IMR-90 (cell line): ENCODE results near the gene TGFBR2. TPM values are rescaled to one million over a fixed set of nuclear protein-coding genes. Genes with fewer than 3 reads are reported as not detected.

Experiments used
- ATAC-seq: fragments of 200-7000 bp; cut with Tn5 transposase; 2 replicates; pipeline ENCODE4 v1.9.1; 2020; ENCODE audit warnings: low read depth, mild to moderate bottlenecking, moderate library complexity
- BruUV-seq: library from RNA; stranded (reverse); fragments of 400-500 nt; replicated peaks from 2 replicates; lab custom pipeline; 2021; lab: Mats Ljungman, UMichigan
- CTCF ChIA-PET: fragments of 300-600 bp; formaldehyde crosslinking; extraction: SDS; loops from one replicate; lab custom pipeline; 2021; ENCODE audit warnings: antibody characterized with exemption; lab: Yijun Ruan, JAX
- POLR2A ChIA-PET: fragments of 300-600 bp; sonication (Branson Sonifier 250); formaldehyde crosslinking; loops from one replicate; lab custom pipeline; 2022; ENCODE audit warnings: antibody characterized with exemption; ENCODE audit not compliant: unreplicated experiment; lab: Charles Lee
- DNase-seq: peaks from one replicate; pipeline ENCODE4 v3.0.0; 2013
- H2AFZ ChIP-seq: replicated peaks from 2 replicates; pipeline ENCODE3; 2013; ENCODE audit warnings: low read length, mild to moderate bottlenecking; ENCODE audit not compliant: poor library complexity
- H2AK5ac ChIP-seq: 2 replicates; pipeline ENCODE4 v1.6.1; 2013; ENCODE audit warnings: low read depth, low read length, inconsistent platforms
- H2AK9ac ChIP-seq: replicated peaks from 2 replicates; pipeline ENCODE3; 2013; ENCODE audit warnings: mild to moderate bottlenecking, low read depth, low read length, moderate library complexity; ENCODE audit not compliant: poor library complexity
- H2BK120ac ChIP-seq: 2 replicates; pipeline ENCODE4 v1.6.1; 2013; ENCODE audit warnings: low read depth, low read length, inconsistent platforms
- H2BK15ac ChIP-seq: 3 replicates; pipeline ENCODE4 v1.6.1; 2013; ENCODE audit warnings: low read depth, low read length, inconsistent platforms
- H2BK20ac ChIP-seq: 2 replicates; pipeline ENCODE4 v1.6.1; 2013; ENCODE audit warnings: low read depth, mild to moderate bottlenecking, inconsistent platforms, low read length, moderate library complexity
- H2BK5ac ChIP-seq: 2 replicates; pipeline ENCODE4 v1.6.1; 2013; ENCODE audit warnings: mild to moderate bottlenecking, low read depth, low read length, inconsistent platforms; ENCODE audit not compliant: poor library complexity, severe bottlenecking
- H3K14ac ChIP-seq: replicated peaks from 2 replicates; pipeline ENCODE4 v1.6.1; 2013; ENCODE audit warnings: low read depth, low read length, inconsistent platforms
- H3K18ac ChIP-seq: 2 replicates; pipeline ENCODE4 v1.6.1; 2013; ENCODE audit warnings: low read depth, low read length, control low read depth
- H3K23ac ChIP-seq: 2 replicates; pipeline ENCODE4 v1.6.1; 2013; ENCODE audit warnings: low read depth, low read length, inconsistent platforms
- H3K27ac ChIP-seq: 2 replicates; pipeline ENCODE4 v1.5.1; 2013; ENCODE audit warnings: mild to moderate bottlenecking, control low read depth, low read length; ENCODE audit not compliant: insufficient read depth
- H3K27me3 ChIP-seq: 2 replicates; pipeline ENCODE4 v1.6.1; 2013; ENCODE audit warnings: low read length; ENCODE audit not compliant: control insufficient read depth, insufficient read depth
- H3K36me3 ChIP-seq: 2 replicates; pipeline ENCODE4 v1.6.1; 2013; ENCODE audit warnings: low read length, mixed read lengths; ENCODE audit not compliant: control insufficient read depth, insufficient read depth
- H3K4ac ChIP-seq: 2 replicates; pipeline ENCODE4 v1.6.1; 2013; ENCODE audit warnings: low read depth, low read length, inconsistent platforms
- H3K4me1 ChIP-seq: 2 replicates; pipeline ENCODE4 v1.6.1; 2013; ENCODE audit warnings: low read length, mixed read lengths; ENCODE audit not compliant: control insufficient read depth, insufficient read depth
- H3K4me2 ChIP-seq: 2 replicates; pipeline ENCODE4 v1.6.1; 2013; ENCODE audit warnings: low read depth, mild to moderate bottlenecking, control low read depth, low read length, moderate library complexity
- H3K4me3 ChIP-seq: 2 replicates; pipeline ENCODE4 v1.5.1; 2013; ENCODE audit warnings: low read depth, mild to moderate bottlenecking, control low read depth, low read length, moderate library complexity; ENCODE audit not compliant: insufficient read depth
- H3K56ac ChIP-seq: 2 replicates; pipeline ENCODE4 v1.6.1; 2013; ENCODE audit warnings: low read length, inconsistent platforms; ENCODE audit not compliant: insufficient read depth; ENCODE audit errors: extremely low read depth
- H3K79me1 ChIP-seq, 2 experiments: 2 replicates each; pipeline ENCODE4 v1.6.1; 2013; ENCODE audit warnings: low read length in 2 of 2, inconsistent platforms in 1 of 2, low read depth in 1 of 2
- H3K9ac ChIP-seq: 2 replicates; pipeline ENCODE4 v1.6.1; 2013; ENCODE audit warnings: low read depth, low read length, control low read depth
- H3K9me1 ChIP-seq: 2 replicates; pipeline ENCODE4 v1.6.1; 2013; ENCODE audit warnings: low read length, inconsistent platforms; ENCODE audit not compliant: insufficient read depth
- H3K9me3 ChIP-seq: 2 replicates; pipeline ENCODE4 v1.6.1; 2013; ENCODE audit warnings: low read length; ENCODE audit not compliant: control insufficient read depth, insufficient read depth
- H4K20me1 ChIP-seq: 2 replicates; pipeline ENCODE4 v1.6.1; 2013; ENCODE audit warnings: low read length, inconsistent platforms; ENCODE audit not compliant: insufficient read depth
- H4K5ac ChIP-seq: 2 replicates; pipeline ENCODE4 v1.6.1; 2013; ENCODE audit warnings: mild to moderate bottlenecking, low read depth, low read length, control low read depth
- H4K8ac ChIP-seq, 2 experiments: 2 replicates each; pipeline ENCODE4 v1.6.1; 2013; ENCODE audit warnings: low read depth in 2 of 2, low read length in 2 of 2, control low read depth in 1 of 2, inconsistent platforms in 1 of 2
- H4K91ac ChIP-seq: 2 replicates; pipeline ENCODE4 v1.6.1; 2013; ENCODE audit warnings: low read depth, low read length, inconsistent platforms; ENCODE audit not compliant: insufficient read depth
- CEBPB ChIP-seq: IDR thresholded peaks from 2 replicates; pipeline ENCODE4 v1.6.1; 2012; ENCODE audit warnings: low read depth, low read length, improper control_type of control experiment
- FOS ChIP-seq: fragments of 150-350 bp; IDR thresholded peaks from 2 replicates; pipeline ENCODE4 v1.6.1; 2016; ENCODE audit warnings: low read depth, low read length
- MAFK ChIP-seq: IDR thresholded peaks from 2 replicates; pipeline ENCODE4 v1.6.1; 2012; ENCODE audit warnings: low read depth, low read length, improper control_type of control experiment
- MAZ ChIP-seq: IDR thresholded peaks from 2 replicates; pipeline ENCODE4 v1.6.1; 2012; ENCODE audit warnings: low read depth, mild to moderate bottlenecking, low read length, improper control_type of control experiment, moderate library complexity, borderline replicate concordance
- MXI1 ChIP-seq: IDR thresholded peaks from 2 replicates; pipeline ENCODE4 v1.6.1; 2012; ENCODE audit warnings: low read depth, mild to moderate bottlenecking, low read length, moderate library complexity, borderline replicate concordance
- NFE2L2 ChIP-seq: fragments of 150-350 bp; IDR thresholded peaks from 2 replicates; pipeline ENCODE4 v1.6.1; 2016; ENCODE audit warnings: low read depth, mild to moderate bottlenecking, low read length
- POLR2A ChIP-seq: IDR thresholded peaks from 2 replicates; pipeline ENCODE4 v1.6.1; 2012; ENCODE audit warnings: mild to moderate bottlenecking, low read depth, low read length
- RAD21 ChIP-seq: IDR thresholded peaks from 2 replicates; pipeline ENCODE4 v1.6.1; 2012; ENCODE audit warnings: low read length, improper control_type of control experiment
- RCOR1 ChIP-seq: IDR thresholded peaks from 2 replicates; pipeline ENCODE4 v1.6.1; 2012; ENCODE audit warnings: mild to moderate bottlenecking, low read length, improper control_type of control experiment; ENCODE audit not compliant: insufficient replicate concordance
- WGBS, 2 experiments: methylation state at CpG; one replicate each; pipeline versions ENCODE4 v1.1.5 to v1.1.7; 2013; ENCODE audit warnings: missing lambda C conversion rate in 2 of 2; ENCODE audit not compliant: insufficient read length in 1 of 2; ENCODE audit errors: extremely low coverage in 2 of 2; 5-methylcytosine and 5-hydroxymethylcytosine counted together
- dilution Hi-C: fragments of 300-500 bp; cut with HindIII; formaldehyde crosslinking; loops from one replicate; pipeline ENCODE4 v1.14.3; 2018; ENCODE audit warnings: low sequenced_read_pairs; ENCODE audit not compliant: unreplicated experiment
- in situ Hi-C: fragments of 300-500 bp; cut with MboI; formaldehyde crosslinking; loops from 3 replicates; pipeline ENCODE4 v1.14.3; 2019; ENCODE audit warnings: low sequenced_read_pairs, inconsistent platforms, mixed read lengths
- intact Hi-C: fragments of 100-400 bp; cut with micrococcal nuclease; formaldehyde crosslinking; loops from 2 replicates; pipeline ENCODE4 v1.10.0; 2022
- polyA plus RNA-seq, 3 experiments: library from polyadenylated mRNA; depleted of rRNA; stranded (reverse); fragments of >200 nt; gene quantifications; 2 replicates each; pipeline ENCODE4 v1.2.3, GENCODE V29; 2012; ENCODE audit warnings: low replicate concordance in 1 of 3
- total RNA-seq: library from RNA; depleted of rRNA; stranded (reverse); fragments of >200 nt; gene quantifications from 2 replicates; pipeline ENCODE4 v1.2.3, GENCODE V29; 2012
- TF ChIP-seq, protein P1 (sequence below): fragments of 150-350 bp; IDR thresholded peaks from 2 replicates; pipeline ENCODE4 v1.6.1; 2016; ENCODE audit warnings: low read depth, mild to moderate bottlenecking, low read length, moderate library complexity, borderline replicate concordance

The TGFBR2 gene
- total and polyA plus RNA-seq, 2 of the 4 experiments (the other 2 are of a cell fraction): 63.7 to 87.5 TPM

DNA sequence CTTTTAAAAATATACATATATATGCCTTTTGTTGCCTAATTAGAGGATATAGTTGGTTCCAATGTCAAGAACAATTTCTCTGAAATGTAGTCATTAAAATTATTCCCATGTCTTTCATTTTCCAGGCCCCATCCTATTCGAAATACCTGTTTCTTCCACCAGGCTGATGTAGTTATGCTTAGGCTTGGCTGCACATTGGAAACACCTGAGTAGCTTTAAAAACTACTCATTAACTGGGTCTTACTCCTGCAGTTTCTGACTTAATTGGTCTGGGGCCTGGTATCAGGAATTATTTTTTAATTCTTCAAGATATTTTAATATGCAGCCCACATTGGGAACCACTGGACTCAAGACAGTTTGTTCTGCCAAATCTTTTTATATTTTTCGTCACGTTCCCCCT is 53.7 kb downstream of the TGFBR2 start:
- no peaks in the 10 kb centered on the region for H3K27me3 ChIP-seq
- peaks cover 27% of the 10 kb centered on the region for H3K4me1 ChIP-seq
- H2AK9ac ChIP-seq: no peak overlapping the region
- H3K14ac ChIP-seq: peak overlapping the region; percentile 67
- H3K9me1 ChIP-seq: peaks cover 14% of the 10 kb centered on the region
- peaks cover 15% of the 10 kb centered on the region for H3K36me3 ChIP-seq
- ATAC-seq (no peak), DNase-seq (no peak)
- dilution Hi-C loops: no loop called here
- H3K9me3 ChIP-seq: no peaks in the 10 kb centered on the region
- H3K23ac ChIP-seq: no peak overlapping the region; the same call in 1 of the 2 replicates
- ChIA-PET POLR2A (no interaction called here), CTCF (no interaction called here)
- TF ChIP-seq RAD21 (no peak), MAFK (no peak), NFE2L2 (no peak), POLR2A (no peak), RCOR1 (no peak), MAZ (no peak), MXI1 (no peak), CEBPB (no peak), FOS (no peak)
- TF ChIP-seq, protein P1, sequence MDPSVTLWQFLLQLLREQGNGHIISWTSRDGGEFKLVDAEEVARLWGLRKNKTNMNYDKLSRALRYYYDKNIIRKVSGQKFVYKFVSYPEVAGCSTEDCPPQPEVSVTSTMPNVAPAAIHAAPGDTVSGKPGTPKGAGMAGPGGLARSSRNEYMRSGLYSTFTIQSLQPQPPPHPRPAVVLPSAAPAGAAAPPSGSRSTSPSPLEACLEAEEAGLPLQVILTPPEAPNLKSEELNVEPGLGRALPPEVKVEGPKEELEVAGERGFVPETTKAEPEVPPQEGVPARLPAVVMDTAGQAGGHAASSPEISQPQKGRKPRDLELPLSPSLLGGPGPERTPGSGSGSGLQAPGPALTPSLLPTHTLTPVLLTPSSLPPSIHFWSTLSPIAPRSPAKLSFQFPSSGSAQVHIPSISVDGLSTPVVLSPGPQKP: no peak
- in situ Hi-C loops: no loop called here
- no peak overlapping the region for H2AFZ ChIP-seq
- H3K18ac ChIP-seq: peak overlapping the region; percentile 73; the same call in 1 of the 2 replicates
- H3K4me3 ChIP-seq: no peak overlapping the region
- peak overlapping the region; percentile 25 to 70; a peak in 3 of 4 replicates for H4K8ac ChIP-seq
- H3K79me1 ChIP-seq: peaks cover 40 to 59% of the 10 kb centered on the region in 2 experiments
- H3K9ac ChIP-seq: no peak overlapping the region
- H3K4me2 ChIP-seq: no peak overlapping the region
- BruUV-seq: no TSS peak
- peak overlapping the region; percentile 72; the same call in 1 of the 3 replicates for H2BK15ac ChIP-seq
- no peak overlapping the region for H3K56ac ChIP-seq
- peak overlapping the region; percentile 84 for H2BK20ac ChIP-seq
- peak overlapping the region; percentile 82 for H4K91ac ChIP-seq
- no peak overlapping the region for H3K27ac ChIP-seq
- peak overlapping the region; percentile 48; the same call in 1 of the 2 replicates for H2AK5ac ChIP-seq
- peak overlapping the region; percentile 99 for H2BK5ac ChIP-seq
- peak overlapping the region; percentile 74 for H3K4ac ChIP-seq
- WGBS, 2 experiments: no CpG with 5 or more reads among the region's 3 CpGs
- H2BK120ac ChIP-seq: peak overlapping the region; percentile 69
- no peaks in the 10 kb centered on the region; the same call in 1 of the 2 replicates for H4K20me1 ChIP-seq
- intact Hi-C loops: no loop called here
- peak overlapping the region; percentile 56; the same call in 1 of the 2 replicates for H4K5ac ChIP-seq
